ENCODE data around the gene GLCCI1.

GLCCI1 gene

GRCh38 chr7:7966141-7966734 lies 2.4 kb upstream of the GLCCI1 start:
- Histone ChIP-seq H3K9me3 (no peaks in the 10 kb centered on the region), H3K27me3 (no peaks in the 10 kb centered on the region), H3K4me1 (ENCODE audit: control insufficient read depth in 1 of 2, insufficient read depth in 1 of 2, low read depth in 1 of 2, low read length in 1 of 2) (peaks cover 18 to 20% of the 10 kb centered on the region in 2 experiments), H3K27ac (no peak overlapping the region), H3K4me3 (ENCODE audit: low read depth in 1 of 2, low read length in 1 of 2) (no peak overlapping the region), H3K36me3 (no peaks in the 10 kb centered on the region)
- TF ChIP-seq CTCF (IDR thresholded peaks at IDR 0.05), result no peak

- Histone ChIP-seq H3K9me3 (no peaks in the 10 kb centered on the region), H3K4me3 (ENCODE audit: low read depth in 1 of 2, low read length in 1 of 2) (peak overlapping the region; percentile 77 to 94), H3K27ac (peak overlapping the region; percentile 89), H3K36me3 (no peaks in the 10 kb centered on the region), H3K4me1 (ENCODE audit: control insufficient read depth in 1 of 2, insufficient read depth in 1 of 2, low read depth in 1 of 2, low read length in 1 of 2) (peaks cover 36% of the 10 kb centered on the region in 2 experiments), H3K27me3 (no peaks in the 10 kb centered on the region)
- no peak for TF ChIP-seq CTCF (IDR thresholded peaks at IDR 0.05)
Observed at GRCh38 chr7:7967886-7968543, 581 bp upstream of the GLCCI1 start.

GRCh38 chr7:7969306-7970236 lies 975 bp downstream of the GLCCI1 start:
- Histone ChIP-seq H3K27ac (peak overlapping the region; percentile 89), H3K27me3 (no peaks in the 10 kb centered on the region), H3K4me1 (ENCODE audit: control insufficient read depth in 1 of 2, insufficient read depth in 1 of 2, low read depth in 1 of 2, low read length in 1 of 2) (peaks cover 43 to 51% of the 10 kb centered on the region in 2 experiments), H3K4me3 (ENCODE audit: low read depth in 1 of 2, low read length in 1 of 2) (peak overlapping the region; percentile 77 to 94), H3K9me3 (no peaks in the 10 kb centered on the region), H3K36me3 (no peaks in the 10 kb centered on the region)
- no peak for TF ChIP-seq CTCF (IDR thresholded peaks at IDR 0.05)

- H3K27ac ChIP-seq, result peak overlapping the region; percentile 89
- H3K4me1 ChIP-seq (ENCODE audit: control insufficient read depth in 1 of 2, insufficient read depth in 1 of 2, low read depth in 1 of 2, low read length in 1 of 2), result peaks cover 48 to 57% of the 10 kb centered on the region in 2 experiments
- no peak for TF ChIP-seq CTCF (IDR thresholded peaks at IDR 0.05)
- no peaks in the 10 kb centered on the region for H3K9me3 ChIP-seq
- no peaks in the 10 kb centered on the region for H3K36me3 ChIP-seq
- H3K27me3 ChIP-seq, result no peaks in the 10 kb centered on the region
- H3K4me3 ChIP-seq (ENCODE audit: low read depth in 1 of 2, low read length in 1 of 2), result peak overlapping the region; percentile 67 to 94
Observed at GRCh38 chr7:7970237-7970530, 1.6 kb downstream of the GLCCI1 start.

- Histone ChIP-seq H3K36me3 (no peaks in the 10 kb centered on the region), H3K4me1 (ENCODE audit: control insufficient read depth in 1 of 2, insufficient read depth in 1 of 2, low read depth in 1 of 2, low read length in 1 of 2) (peaks cover 54 to 63% of the 10 kb centered on the region in 2 experiments), H3K9me3 (no peaks in the 10 kb centered on the region), H3K4me3 (ENCODE audit: low read depth in 1 of 2, low read length in 1 of 2) (peak overlapping the region; percentile 67 to 94), H3K27me3 (no peaks in the 10 kb centered on the region), H3K27ac (peak overlapping the region; percentile 89)
- no peak for TF ChIP-seq CTCF (IDR thresholded peaks at IDR 0.05)
Observed at GRCh38 chr7:7970531-7971307, 2.1 kb downstream of the GLCCI1 start.
